ENCODE results near the gene ARG2. TPM values are rescaled to one million over a fixed set of nuclear protein-coding genes. Genes with fewer than 3 reads are reported as not detected.

Gene ARG2
- total and polyA plus RNA-seq, 9 of the 15 experiments (the other 6 are each of a cell fraction or from before 2014, with no cell fraction given), result 6.2 to 75.0 (median 17.8) TPM

DNA sequence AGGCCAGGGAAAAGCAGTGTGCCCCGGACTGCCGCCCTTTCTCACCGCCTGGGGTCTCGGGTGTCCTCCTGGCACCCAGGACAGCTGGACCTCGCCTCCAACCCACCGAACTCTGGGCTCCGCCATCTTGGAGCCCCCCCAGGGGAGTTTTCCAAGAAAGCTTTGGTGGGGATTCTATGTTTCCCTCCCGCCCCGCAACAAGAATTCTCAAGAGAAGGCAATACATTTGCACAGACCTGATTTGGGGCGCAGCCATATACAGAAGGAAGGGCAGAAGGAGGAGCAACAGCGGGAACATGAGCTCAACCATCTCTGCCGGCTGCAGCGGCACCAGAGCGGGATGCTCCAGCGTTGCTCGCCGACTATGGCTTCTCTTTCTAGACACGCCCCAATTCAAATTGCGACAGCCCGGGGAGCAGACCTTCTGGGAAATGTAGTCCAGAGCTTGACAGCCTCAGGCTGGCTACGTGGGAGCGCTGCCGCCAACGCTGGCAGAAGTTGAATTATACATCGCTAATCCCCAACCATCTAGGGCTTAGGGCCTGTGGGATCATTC, 75.8 kb downstream of the ARG2 start, which contains the start of gene RDH11 (continued):
- TF ChIP-seq ATF3 (IDR thresholded peaks at IDR 0.05), result no peak
- TF ChIP-seq ATF3 (CRISPR knock-in tag; conservative IDR thresholded peaks at IDR 0.05), result no peak
- TF ChIP-seq BDP1 (IDR thresholded peaks at IDR 0.05; ENCODE audit: insufficient read depth, insufficient read length), result no peak
- TF ChIP-seq ZNF347 (CRISPR knock-in tag; IDR thresholded peaks at IDR 0.05; ENCODE audit: low read depth), result no peak
- TF ChIP-seq, protein P1, sequence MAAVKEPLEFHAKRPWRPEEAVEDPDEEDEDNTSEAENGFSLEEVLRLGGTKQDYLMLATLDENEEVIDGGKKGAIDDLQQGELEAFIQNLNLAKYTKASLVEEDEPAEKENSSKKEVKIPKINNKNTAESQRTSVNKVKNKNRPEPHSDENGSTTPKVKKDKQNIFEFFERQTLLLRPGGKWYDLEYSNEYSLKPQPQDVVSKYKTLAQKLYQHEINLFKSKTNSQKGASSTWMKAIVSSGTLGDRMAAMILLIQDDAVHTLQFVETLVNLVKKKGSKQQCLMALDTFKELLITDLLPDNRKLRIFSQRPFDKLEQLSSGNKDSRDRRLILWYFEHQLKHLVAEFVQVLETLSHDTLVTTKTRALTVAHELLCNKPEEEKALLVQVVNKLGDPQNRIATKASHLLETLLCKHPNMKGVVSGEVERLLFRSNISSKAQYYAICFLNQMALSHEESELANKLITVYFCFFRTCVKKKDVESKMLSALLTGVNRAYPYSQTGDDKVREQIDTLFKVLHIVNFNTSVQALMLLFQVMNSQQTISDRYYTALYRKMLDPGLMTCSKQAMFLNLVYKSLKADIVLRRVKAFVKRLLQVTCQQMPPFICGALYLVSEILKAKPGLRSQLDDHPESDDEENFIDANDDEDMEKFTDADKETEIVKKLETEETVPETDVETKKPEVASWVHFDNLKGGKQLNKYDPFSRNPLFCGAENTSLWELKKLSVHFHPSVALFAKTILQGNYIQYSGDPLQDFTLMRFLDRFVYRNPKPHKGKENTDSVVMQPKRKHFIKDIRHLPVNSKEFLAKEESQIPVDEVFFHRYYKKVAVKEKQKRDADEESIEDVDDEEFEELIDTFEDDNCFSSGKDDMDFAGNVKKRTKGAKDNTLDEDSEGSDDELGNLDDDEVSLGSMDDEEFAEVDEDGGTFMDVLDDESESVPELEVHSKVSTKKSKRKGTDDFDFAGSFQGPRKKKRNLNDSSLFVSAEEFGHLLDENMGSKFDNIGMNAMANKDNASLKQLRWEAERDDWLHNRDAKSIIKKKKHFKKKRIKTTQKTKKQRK (IDR thresholded peaks at IDR 0.05; ENCODE audit: borderline replicate concordance, low read depth, low read length), result no peak
- TF ChIP-seq ZNF695 (CRISPR knock-in tag; IDR thresholded peaks at IDR 0.05), result no peak
- TF ChIP-seq, protein P2, sequence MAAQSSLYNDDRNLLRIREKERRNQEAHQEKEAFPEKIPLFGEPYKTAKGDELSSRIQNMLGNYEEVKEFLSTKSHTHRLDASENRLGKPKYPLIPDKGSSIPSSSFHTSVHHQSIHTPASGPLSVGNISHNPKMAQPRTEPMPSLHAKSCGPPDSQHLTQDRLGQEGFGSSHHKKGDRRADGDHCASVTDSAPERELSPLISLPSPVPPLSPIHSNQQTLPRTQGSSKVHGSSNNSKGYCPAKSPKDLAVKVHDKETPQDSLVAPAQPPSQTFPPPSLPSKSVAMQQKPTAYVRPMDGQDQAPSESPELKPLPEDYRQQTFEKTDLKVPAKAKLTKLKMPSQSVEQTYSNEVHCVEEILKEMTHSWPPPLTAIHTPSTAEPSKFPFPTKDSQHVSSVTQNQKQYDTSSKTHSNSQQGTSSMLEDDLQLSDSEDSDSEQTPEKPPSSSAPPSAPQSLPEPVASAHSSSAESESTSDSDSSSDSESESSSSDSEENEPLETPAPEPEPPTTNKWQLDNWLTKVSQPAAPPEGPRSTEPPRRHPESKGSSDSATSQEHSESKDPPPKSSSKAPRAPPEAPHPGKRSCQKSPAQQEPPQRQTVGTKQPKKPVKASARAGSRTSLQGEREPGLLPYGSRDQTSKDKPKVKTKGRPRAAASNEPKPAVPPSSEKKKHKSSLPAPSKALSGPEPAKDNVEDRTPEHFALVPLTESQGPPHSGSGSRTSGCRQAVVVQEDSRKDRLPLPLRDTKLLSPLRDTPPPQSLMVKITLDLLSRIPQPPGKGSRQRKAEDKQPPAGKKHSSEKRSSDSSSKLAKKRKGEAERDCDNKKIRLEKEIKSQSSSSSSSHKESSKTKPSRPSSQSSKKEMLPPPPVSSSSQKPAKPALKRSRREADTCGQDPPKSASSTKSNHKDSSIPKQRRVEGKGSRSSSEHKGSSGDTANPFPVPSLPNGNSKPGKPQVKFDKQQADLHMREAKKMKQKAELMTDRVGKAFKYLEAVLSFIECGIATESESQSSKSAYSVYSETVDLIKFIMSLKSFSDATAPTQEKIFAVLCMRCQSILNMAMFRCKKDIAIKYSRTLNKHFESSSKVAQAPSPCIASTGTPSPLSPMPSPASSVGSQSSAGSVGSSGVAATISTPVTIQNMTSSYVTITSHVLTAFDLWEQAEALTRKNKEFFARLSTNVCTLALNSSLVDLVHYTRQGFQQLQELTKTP (IDR thresholded peaks at IDR 0.05; ENCODE audit: low read depth in 1 of 2, partially characterized antibody in 2 of 2), result peak in 1 of 2 experiments; percentile 75
- no peak for TF ChIP-seq NR1H2 (CRISPR knock-in tag; IDR thresholded peaks at IDR 0.05)
- TF ChIP-seq EP400 (IDR thresholded peaks at IDR 0.05), result peak; percentile 65; the same call in 1 of the 2 replicates
- 0 out of 4 replicates have a peak, but pooled peaks of 1 of the 2 experiments have one; percentile 40 for TF ChIP-seq MNT (conservative IDR thresholded peaks at IDR 0.05)
- peak; percentile 72 for TF ChIP-seq TAF1 (IDR thresholded peaks at IDR 0.05; ENCODE audit: control insufficient read depth, extremely low read depth, insufficient read depth, low read length, severe bottlenecking)
- TF ChIP-seq JUND (IDR thresholded peaks at IDR 0.05; ENCODE audit: borderline replicate concordance, low read depth, low read length), result peak; percentile 27; the same call in 1 of the 2 replicates
- peak; percentile 27; the same call in 1 of the 3 replicates for TF ChIP-seq JUND (tag; IDR thresholded peaks at IDR 0.05; ENCODE audit: borderline replicate concordance, low read depth, low read length)
- TF ChIP-seq CTBP1 (IDR thresholded peaks at IDR 0.05; ENCODE audit: borderline replicate concordance), result no peak
- TF ChIP-seq NRF1 (conservative IDR thresholded peaks at IDR 0.05 in 1 of 2, IDR thresholded peaks at IDR 0.05 in 1 of 2), result peak; percentile 29 to 57; a peak in 3 of 4 replicates
- TF ChIP-seq CBFA2T3 (IDR thresholded peaks at IDR 0.05), result no peak
